ENCODE results near the gene ASMTL. TPM values are rescaled to one million over a fixed set of nuclear protein-coding genes. Genes with fewer than 3 reads are reported as not detected.

The ASMTL gene
- total RNA-seq, 1 donor from 2014 or later, result 46.1 TPM

GRCh38 chrX:1391370-1391706 is 61.4 kb downstream of the ASMTL start:
- H4K20me1 ChIP-seq (ENCODE audit: low read depth), result peaks cover 60% of the 10 kb centered on the region
- TF ChIP-seq CTCF (IDR thresholded peaks at IDR 0.05) (no peak), EZH2 (IDR thresholded peaks at IDR 0.05) (no peak), EZH2phosphoT487 (IDR thresholded peaks at IDR 0.05) (no peak)
- peak overlapping the region; percentile 92 for H3K4me3 ChIP-seq
- peaks cover 6% of the 10 kb centered on the region for H3K36me3 ChIP-seq
- H2AFZ ChIP-seq (replicated peaks), result no peak overlapping the region
- H3K27me3 ChIP-seq, result no peaks in the 10 kb centered on the region
- H3K4me3 Mint-ChIP-seq, result peak overlapping the region; percentile 92
- no peaks in the 10 kb centered on the region for H3K9me3 Mint-ChIP-seq
- peaks cover 32% of the 10 kb centered on the region for H3K4me1 Mint-ChIP-seq
- H3K4me2 ChIP-seq, result peak overlapping the region; percentile 99
- DNase-seq (ENCODE audit: low spot score), result peak; percentile 91
- peak overlapping the region; percentile 47 for H3K9ac ChIP-seq
- H3K9me3 ChIP-seq (ENCODE audit: low read depth), result no peaks in the 10 kb centered on the region
- H3K27ac Mint-ChIP-seq, result no peak overlapping the region
- peaks cover 6% of the 10 kb centered on the region for H3K27me3 Mint-ChIP-seq (ENCODE audit: insufficient read depth, low read depth)
- peaks cover 36% of the 10 kb centered on the region for H3K36me3 Mint-ChIP-seq
- no peak overlapping the region for H3K27ac ChIP-seq
- peaks cover 29% of the 10 kb centered on the region for H3F3A ChIP-seq (ENCODE audit: low read depth)
- H3K79me2 ChIP-seq (ENCODE audit: low read depth), result peaks cover 80% of the 10 kb centered on the region
- H3K4me1 ChIP-seq, result peaks cover 19% of the 10 kb centered on the region

- peaks cover 7% of the 10 kb centered on the region for H3K27me3 Mint-ChIP-seq (ENCODE audit: insufficient read depth, low read depth)
- TF ChIP-seq CTCF (IDR thresholded peaks at IDR 0.05), result no peak
- no peak for TF ChIP-seq EZH2phosphoT487 (IDR thresholded peaks at IDR 0.05)
- no peak for TF ChIP-seq EZH2 (IDR thresholded peaks at IDR 0.05)
- no peaks in the 10 kb centered on the region for H3K9me3 ChIP-seq (ENCODE audit: low read depth)
- no peaks in the 10 kb centered on the region for H3K27me3 ChIP-seq
- peak overlapping the region; percentile 47 for H3K9ac ChIP-seq
- peak overlapping the region; percentile 92 for H3K4me3 Mint-ChIP-seq
- peaks cover 19% of the 10 kb centered on the region for H3K4me1 ChIP-seq
- H3K36me3 ChIP-seq, result peaks cover 6% of the 10 kb centered on the region
- H4K20me1 ChIP-seq (ENCODE audit: low read depth), result peaks cover 60% of the 10 kb centered on the region
- peaks cover 29% of the 10 kb centered on the region for H3K4me1 Mint-ChIP-seq
- peak overlapping the region; percentile 92 for H3K4me3 ChIP-seq
- H2AFZ ChIP-seq (replicated peaks), result no peak overlapping the region
- H3F3A ChIP-seq (ENCODE audit: low read depth), result peaks cover 31% of the 10 kb centered on the region
- H3K9me3 Mint-ChIP-seq, result no peaks in the 10 kb centered on the region
- peak overlapping the region; percentile 99 for H3K4me2 ChIP-seq
- no peak overlapping the region for H3K27ac Mint-ChIP-seq
- H3K27ac ChIP-seq, result no peak overlapping the region
- H3K36me3 Mint-ChIP-seq, result peaks cover 32% of the 10 kb centered on the region
- peak; percentile 36 for DNase-seq (ENCODE audit: low spot score)
- peaks cover 78% of the 10 kb centered on the region for H3K79me2 ChIP-seq (ENCODE audit: low read depth)
Observed at GRCh38 chrX:1390621-1391369, 61.9 kb downstream of the ASMTL start.

GRCh38 chrX:1389993-1390285 is 62.8 kb downstream of the ASMTL start:
- H3K36me3 Mint-ChIP-seq, result peaks cover 27% of the 10 kb centered on the region
- H3K4me3 Mint-ChIP-seq, result no peak overlapping the region

More at GRCh38 chrX:1389993-1390285, 62.8 kb downstream of the ASMTL start:
- Histone ChIP-seq H3F3A (ENCODE audit: low read depth) (peaks cover 33% of the 10 kb centered on the region), H2AFZ (replicated peaks) (no peak overlapping the region), H3K9ac (no peak overlapping the region), H3K4me3 (no peak overlapping the region), H3K4me1 (peaks cover 19% of the 10 kb centered on the region), H3K36me3 (peaks cover 6% of the 10 kb centered on the region), H3K9me3 (ENCODE audit: low read depth) (no peaks in the 10 kb centered on the region), H3K27ac (no peak overlapping the region), H3K79me2 (ENCODE audit: low read depth) (peaks cover 69% of the 10 kb centered on the region), H3K4me2 (no peak overlapping the region), H4K20me1 (ENCODE audit: low read depth) (peaks cover 61% of the 10 kb centered on the region), H3K27me3 (no peaks in the 10 kb centered on the region)
- peaks cover 23% of the 10 kb centered on the region for H3K4me1 Mint-ChIP-seq
- no peaks in the 10 kb centered on the region for H3K9me3 Mint-ChIP-seq
- DNase-seq (ENCODE audit: low spot score), result no peak
- no peak overlapping the region for H3K27ac Mint-ChIP-seq
- TF ChIP-seq CTCF (IDR thresholded peaks at IDR 0.05), result no peak
- no peak for TF ChIP-seq EZH2 (IDR thresholded peaks at IDR 0.05)
- no peak for TF ChIP-seq EZH2phosphoT487 (IDR thresholded peaks at IDR 0.05)
- H3K27me3 Mint-ChIP-seq (ENCODE audit: insufficient read depth, low read depth), result peaks cover 7% of the 10 kb centered on the region
